ENCODE data around the gene SNIP1.
"Not testable (repeated sequence)": the region's sequence is repeated elsewhere in the genome, so short reads cannot be mapped to it uniquely, and the experiment has no call there.

DNA sequence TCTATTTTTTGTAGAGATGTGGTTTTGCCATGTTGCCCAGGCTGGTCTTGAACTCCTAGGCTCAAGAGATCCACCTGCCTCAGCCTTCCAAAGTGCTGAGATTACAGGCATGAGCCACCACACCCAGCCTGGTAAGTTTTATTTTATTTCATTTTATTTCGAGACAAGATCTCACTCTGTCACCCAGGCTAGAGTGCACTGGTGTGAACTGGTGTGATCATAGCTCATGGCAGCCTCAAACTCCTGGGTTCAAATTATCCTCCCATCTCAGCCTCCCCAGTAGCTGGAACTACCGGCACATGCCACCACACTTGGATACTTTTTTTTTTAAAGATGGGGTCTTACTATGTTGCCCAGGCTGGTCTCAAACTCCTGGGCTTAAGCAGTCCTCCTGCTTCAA is 51.3 kb downstream of the SNIP1 start:
- TF ChIP-seq, protein P1, sequence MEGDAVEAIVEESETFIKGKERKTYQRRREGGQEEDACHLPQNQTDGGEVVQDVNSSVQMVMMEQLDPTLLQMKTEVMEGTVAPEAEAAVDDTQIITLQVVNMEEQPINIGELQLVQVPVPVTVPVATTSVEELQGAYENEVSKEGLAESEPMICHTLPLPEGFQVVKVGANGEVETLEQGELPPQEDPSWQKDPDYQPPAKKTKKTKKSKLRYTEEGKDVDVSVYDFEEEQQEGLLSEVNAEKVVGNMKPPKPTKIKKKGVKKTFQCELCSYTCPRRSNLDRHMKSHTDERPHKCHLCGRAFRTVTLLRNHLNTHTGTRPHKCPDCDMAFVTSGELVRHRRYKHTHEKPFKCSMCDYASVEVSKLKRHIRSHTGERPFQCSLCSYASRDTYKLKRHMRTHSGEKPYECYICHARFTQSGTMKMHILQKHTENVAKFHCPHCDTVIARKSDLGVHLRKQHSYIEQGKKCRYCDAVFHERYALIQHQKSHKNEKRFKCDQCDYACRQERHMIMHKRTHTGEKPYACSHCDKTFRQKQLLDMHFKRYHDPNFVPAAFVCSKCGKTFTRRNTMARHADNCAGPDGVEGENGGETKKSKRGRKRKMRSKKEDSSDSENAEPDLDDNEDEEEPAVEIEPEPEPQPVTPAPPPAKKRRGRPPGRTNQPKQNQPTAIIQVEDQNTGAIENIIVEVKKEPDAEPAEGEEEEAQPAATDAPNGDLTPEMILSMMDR (IDR thresholded peaks at IDR 0.05; ENCODE audit: insufficient read depth, low read length): not testable (repeated sequence)
- not testable (repeated sequence) for TF ChIP-seq POLR2AphosphoS5 (IDR thresholded peaks at IDR 0.05; ENCODE audit: low read depth); SPI1 (IDR thresholded peaks at IDR 0.05; ENCODE audit: borderline replicate concordance, low read depth)

All from HL-60 (cell line).